ENCODE data around the gene NR6A1.

Gene NR6A1

DNA sequence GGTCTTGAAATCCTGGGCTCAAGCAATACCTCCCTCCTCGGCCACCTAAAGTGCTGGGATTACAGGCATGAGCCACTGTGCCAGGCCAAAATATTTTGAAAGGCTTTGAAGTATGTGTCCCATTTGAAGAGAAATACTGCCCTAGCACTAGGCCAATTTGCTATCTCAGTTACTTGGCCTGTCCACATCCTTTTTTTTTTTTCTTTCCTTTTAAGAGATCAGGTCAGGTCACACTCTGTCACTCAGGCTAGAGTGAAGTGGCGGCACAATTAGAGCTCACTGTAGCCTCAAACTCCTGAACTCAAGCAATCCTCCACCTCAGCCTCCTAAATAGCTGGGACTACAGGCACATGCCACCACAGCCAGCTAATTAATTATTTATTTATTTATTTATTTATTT lies 84.2 kb downstream of the NR6A1 start:
- no peak for DNase-seq (ENCODE audit: low read depth)

DNA sequence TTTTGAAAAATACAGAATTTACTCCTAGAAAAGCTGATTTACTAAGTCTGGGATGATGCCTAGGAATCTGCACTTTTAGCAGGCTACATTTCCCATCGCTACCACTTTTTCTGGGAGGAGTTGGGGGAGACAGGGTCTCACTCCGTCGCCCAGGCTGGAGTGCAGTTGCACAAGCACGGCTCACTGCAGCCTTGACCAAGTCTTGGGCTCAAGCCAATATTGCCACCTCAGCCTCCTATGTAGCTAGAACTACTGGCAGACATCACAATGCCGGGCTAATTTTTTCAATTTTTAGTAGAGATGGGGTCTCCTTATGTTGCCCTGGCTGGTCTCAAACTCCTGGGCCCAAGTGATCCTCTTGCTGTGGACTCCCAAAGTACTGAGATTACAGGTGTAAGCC lies 85.9 kb downstream of the NR6A1 start:
- TF ChIP-seq, protein P1, sequence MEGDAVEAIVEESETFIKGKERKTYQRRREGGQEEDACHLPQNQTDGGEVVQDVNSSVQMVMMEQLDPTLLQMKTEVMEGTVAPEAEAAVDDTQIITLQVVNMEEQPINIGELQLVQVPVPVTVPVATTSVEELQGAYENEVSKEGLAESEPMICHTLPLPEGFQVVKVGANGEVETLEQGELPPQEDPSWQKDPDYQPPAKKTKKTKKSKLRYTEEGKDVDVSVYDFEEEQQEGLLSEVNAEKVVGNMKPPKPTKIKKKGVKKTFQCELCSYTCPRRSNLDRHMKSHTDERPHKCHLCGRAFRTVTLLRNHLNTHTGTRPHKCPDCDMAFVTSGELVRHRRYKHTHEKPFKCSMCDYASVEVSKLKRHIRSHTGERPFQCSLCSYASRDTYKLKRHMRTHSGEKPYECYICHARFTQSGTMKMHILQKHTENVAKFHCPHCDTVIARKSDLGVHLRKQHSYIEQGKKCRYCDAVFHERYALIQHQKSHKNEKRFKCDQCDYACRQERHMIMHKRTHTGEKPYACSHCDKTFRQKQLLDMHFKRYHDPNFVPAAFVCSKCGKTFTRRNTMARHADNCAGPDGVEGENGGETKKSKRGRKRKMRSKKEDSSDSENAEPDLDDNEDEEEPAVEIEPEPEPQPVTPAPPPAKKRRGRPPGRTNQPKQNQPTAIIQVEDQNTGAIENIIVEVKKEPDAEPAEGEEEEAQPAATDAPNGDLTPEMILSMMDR (IDR thresholded peaks at IDR 0.05; ENCODE audit: control insufficient read depth, insufficient read depth, low read depth, low read length, missing control alignments), result no peak
- H3K4me3 ChIP-seq (ENCODE audit: control insufficient read depth, low read depth, low read length), result no peak overlapping the region
- DNase-seq (ENCODE audit: low read depth), result no peak

More for the DNA sequence above, 84.2 kb downstream of the NR6A1 start:
- H3K4me3 ChIP-seq (ENCODE audit: control insufficient read depth, low read depth, low read length), result no peak overlapping the region
- TF ChIP-seq, protein P1 (IDR thresholded peaks at IDR 0.05; ENCODE audit: control insufficient read depth, insufficient read depth, low read depth, low read length, missing control alignments), result no peak

GRCh38 chr9:124684169-124684568 lies 86.9 kb downstream of the NR6A1 start:
- TF ChIP-seq, protein P1 (IDR thresholded peaks at IDR 0.05; ENCODE audit: control insufficient read depth, insufficient read depth, low read depth, low read length, missing control alignments), result no peak
- no peak overlapping the region for H3K4me3 ChIP-seq (ENCODE audit: control insufficient read depth, low read depth, low read length)
- DNase-seq (ENCODE audit: low read depth), result no peak

- H3K4me3 ChIP-seq (ENCODE audit: control insufficient read depth, low read depth, low read length), result no peak overlapping the region
- no peak for DNase-seq (ENCODE audit: low read depth)
- TF ChIP-seq, protein P1 (IDR thresholded peaks at IDR 0.05; ENCODE audit: control insufficient read depth, insufficient read depth, low read depth, low read length, missing control alignments), result no peak
Measured at GRCh38 chr9:124683043-124683442, 88.1 kb downstream of the NR6A1 start.

GRCh38 chr9:124680714-124681390 lies 90.3 kb downstream of the NR6A1 start:
- no peak for DNase-seq (ENCODE audit: low read depth)
- TF ChIP-seq, protein P1 (IDR thresholded peaks at IDR 0.05; ENCODE audit: control insufficient read depth, insufficient read depth, low read depth, low read length, missing control alignments), result no peak
- no peak overlapping the region for H3K4me3 ChIP-seq (ENCODE audit: control insufficient read depth, low read depth, low read length)

DNA sequence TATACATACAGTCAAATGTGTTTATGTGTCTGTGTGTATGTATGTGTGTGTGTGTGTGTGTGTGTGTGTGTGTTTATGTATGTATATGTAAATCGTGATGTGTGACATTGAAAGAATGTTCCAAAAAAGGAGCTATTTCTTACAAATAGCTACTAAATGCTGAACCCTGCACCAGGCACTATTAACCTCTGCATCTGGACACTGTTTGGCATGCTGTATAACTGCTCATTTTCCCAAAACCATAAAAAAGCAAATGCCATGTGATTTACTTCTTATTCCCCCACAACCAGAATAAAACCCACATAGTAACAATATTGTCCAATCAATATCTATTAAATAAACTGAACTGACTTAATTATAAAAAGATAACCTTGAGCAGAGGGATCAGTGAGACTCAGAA lies 91.1 kb downstream of the NR6A1 start:
- DNase-seq (ENCODE audit: low read depth), result no peak
- TF ChIP-seq, protein P1 (IDR thresholded peaks at IDR 0.05; ENCODE audit: control insufficient read depth, insufficient read depth, low read depth, low read length, missing control alignments), result no peak
- no peak overlapping the region for H3K4me3 ChIP-seq (ENCODE audit: control insufficient read depth, low read depth, low read length)
